Measurements from ENCODE around the gene INO80C. TPM values are rescaled to one million over a fixed set of nuclear protein-coding genes. Genes with fewer than 3 reads are reported as not detected.

INO80C gene
- total and polyA plus RNA-seq, 8 donors: 8.7 to 66.7 (median 29.6) TPM; not detected in 1

GRCh38 chr18:35535297-35535696, 37.5 kb upstream of the INO80C start:
- WGBS, 5 donors: 92 to 100% (median 97%) methylated on average over 1 of the region's 1 CpG
- TF ChIP-seq POLR2AphosphoS5 (IDR thresholded peaks at IDR 0.05): no peak
- no peak for TF ChIP-seq POLR2A (IDR thresholded peaks at IDR 0.05)
- no peak for TF ChIP-seq CTCF (IDR thresholded peaks at IDR 0.05)
- TF ChIP-seq EP300 (IDR thresholded peaks at IDR 0.05): no peak
- H3K36me3 ChIP-seq: no peaks in the 10 kb centered on the region
- no peaks in the 10 kb centered on the region for H3K27me3 ChIP-seq
- intact Hi-C loops (cut with DNase I; ENCODE audit: low total_unique reads): no loop called here
- no peak overlapping the region for H3K27ac ChIP-seq
- H3K9me3 ChIP-seq: peaks cover 0 to 8% (median 3%) of the 10 kb centered on the region in 4 donors
- H3K4me1 ChIP-seq: no peaks in the 10 kb centered on the region
- H3K4me3 ChIP-seq: no peak overlapping the region
- DNase-seq: no peak

- intact Hi-C loops (cut with DNase I; ENCODE audit: low total_unique reads): no loop called here
- TF ChIP-seq EP300 (IDR thresholded peaks at IDR 0.05) (no peak), POLR2AphosphoS5 (IDR thresholded peaks at IDR 0.05) (no peak), CTCF (IDR thresholded peaks at IDR 0.05) (no peak), POLR2A (IDR thresholded peaks at IDR 0.05) (no peak)
- H3K27me3 ChIP-seq: no peaks in the 10 kb centered on the region
- peaks cover 0 to 8% (median under 1%) of the 10 kb centered on the region in 4 donors for H3K9me3 ChIP-seq
- H3K4me1 ChIP-seq: no peaks in the 10 kb centered on the region
- H3K36me3 ChIP-seq: no peaks in the 10 kb centered on the region
- 89 to 96% (median 94%) methylated on average over 2 of the region's 2 CpGs for WGBS, 5 donors
- no peak overlapping the region for H3K27ac ChIP-seq
- DNase-seq: no peak
- H3K4me3 ChIP-seq: no peak overlapping the region
These were observed 36.2 kb upstream of the INO80C start for GRCh38 chr18:35533916-35534405.

- no peak overlapping the region for H3K27ac ChIP-seq
- no peaks in the 10 kb centered on the region for H3K36me3 ChIP-seq
- no peaks in the 10 kb centered on the region for H3K27me3 ChIP-seq
- 66 to 86% (median 72%) methylated on average over 4 of the region's 4 CpGs for WGBS, 5 donors
- H3K9me3 ChIP-seq: peaks cover 0 to 4% (median 0%) of the 10 kb centered on the region in 4 donors
- DNase-seq: no peak
- intact Hi-C loops (cut with DNase I; ENCODE audit: low total_unique reads): no loop called here
- H3K4me1 ChIP-seq: peaks cover 0 to 22% (median 14%) of the 10 kb centered on the region in 4 donors
- no peak overlapping the region for H3K4me3 ChIP-seq
- TF ChIP-seq CTCF (IDR thresholded peaks at IDR 0.05) (no peak), EP300 (IDR thresholded peaks at IDR 0.05) (no peak), POLR2A (IDR thresholded peaks at IDR 0.05) (no peak), POLR2AphosphoS5 (IDR thresholded peaks at IDR 0.05) (no peak)
These were observed 31.1 kb upstream of the INO80C start for GRCh38 chr18:35528749-35529274.

- Histone ChIP-seq H3K36me3 (no peaks in the 10 kb centered on the region), H3K9me3 (peaks cover 0 to 3% (median 0%) of the 10 kb centered on the region in 4 donors), H3K27me3 (no peaks in the 10 kb centered on the region), H3K4me1 (peaks cover 0 to 22% (median 14%) of the 10 kb centered on the region in 4 donors), H3K27ac (peak overlapping the region in 1 of 5 donors; percentile 60), H3K4me3 (peak overlapping the region in 2 of 4 donors; percentile 1 to 29)
- intact Hi-C loops (cut with DNase I; ENCODE audit: low total_unique reads): no loop called here
- TF ChIP-seq POLR2AphosphoS5 (IDR thresholded peaks at IDR 0.05): no peak
- TF ChIP-seq EP300 (IDR thresholded peaks at IDR 0.05): no peak
- TF ChIP-seq POLR2A (IDR thresholded peaks at IDR 0.05): no peak
- no peak for TF ChIP-seq CTCF (IDR thresholded peaks at IDR 0.05)
- WGBS, 5 donors: 11 to 28% (median 15%) methylated on average over 5 of the region's 5 CpGs
- no peak for DNase-seq
These were observed 28.8 kb upstream of the INO80C start for GRCh38 chr18:35526495-35527059.
